ENCODE measurements around the gene CPSF3.

GRCh38 chr2:9375857-9376428 lies 47.5 kb upstream of the CPSF3 start:
- TF ChIP-seq CTCF (IDR thresholded peaks at IDR 0.05) (no peak), POLR2AphosphoS5 (IDR thresholded peaks at IDR 0.05) (no peak)
